GM23338 (cell line): Measurements from ENCODE around the gene GNG7. TPM values are rescaled to one million over a fixed set of nuclear protein-coding genes. Genes with fewer than 3 reads are reported as not detected.

Experiments
- ATAC-seq: fragments of 200-7000 bp; cut with Tn5 transposase; 3 replicates; pipeline ENCODE4 v1.9.1; 2020
- DNase-seq: peaks from one replicate; pipeline ENCODE4 v3.0.0-alpha.2; 2015; ENCODE audit warnings: low spot score
- H2AFZ ChIP-seq: fragments of 200-600 bp; sonication (generic); 2 replicates; pipeline ENCODE4 v1.8.0; 2016; ENCODE audit warnings: antibody characterized with exemption, mild to moderate bottlenecking, moderate library complexity
- H3F3A ChIP-seq: fragments of 200-600 bp; sonication (generic); replicated peaks from 2 replicates; pipeline ENCODE4 v1.8.0; 2017; ENCODE audit warnings: antibody characterized with exemption, mixed run types, low read depth
- H3K27ac ChIP-seq: fragments of 200-600 bp; sonication (generic); 2 replicates; pipeline ENCODE4 v1.6.1; 2016; ENCODE audit warnings: low read depth
- H3K27me3 ChIP-seq: fragments of 200-600 bp; sonication (generic); 2 replicates; pipeline ENCODE4 v1.8.0; 2016; ENCODE audit warnings: mild to moderate bottlenecking, mixed run types, moderate library complexity; ENCODE audit not compliant: insufficient read depth
- H3K36me3 ChIP-seq: fragments of 200-600 bp; sonication (generic); 2 replicates; pipeline ENCODE4 v1.8.0; 2016; ENCODE audit warnings: mild to moderate bottlenecking; ENCODE audit not compliant: insufficient read depth
- H3K4me1 ChIP-seq: fragments of 200-600 bp; sonication (generic); 2 replicates; pipeline ENCODE4 v1.8.0; 2016; ENCODE audit warnings: mild to moderate bottlenecking, moderate library complexity; ENCODE audit not compliant: insufficient read depth
- H3K4me2 ChIP-seq: fragments of 200-600 bp; sonication (generic); 2 replicates; pipeline ENCODE4 v1.7.1; 2017; ENCODE audit warnings: mixed run types
- H3K4me3 ChIP-seq: fragments of 200-600 bp; sonication (generic); 2 replicates; pipeline ENCODE4 v1.6.1; 2016; ENCODE audit warnings: mixed run types
- H3K79me2 ChIP-seq: fragments of 200-600 bp; sonication (generic); replicated peaks from 2 replicates; pipeline ENCODE4 v1.8.0; 2017; ENCODE audit warnings: mild to moderate bottlenecking; ENCODE audit not compliant: insufficient read depth
- H3K9me2 ChIP-seq: fragments of 200-600 bp; sonication (generic); 2 replicates; pipeline ENCODE4 v1.8.0; 2017; ENCODE audit not compliant: insufficient read depth
- H4K20me1 ChIP-seq: fragments of 200-600 bp; sonication (generic); replicated peaks from 2 replicates; pipeline ENCODE4 v1.8.0; 2017; ENCODE audit warnings: mild to moderate bottlenecking; ENCODE audit not compliant: insufficient read depth
- H3K27ac Mint-ChIP-seq: 2 replicates; pipeline ENCODE4 v1.8.0; 2020; ENCODE audit warnings: inconsistent platforms, mild to moderate bottlenecking, moderate library complexity, mixed read lengths
- H3K27me3 Mint-ChIP-seq: 3 replicates; pipeline ENCODE4 v1.8.0; 2022; ENCODE audit warnings: low read depth, mild to moderate bottlenecking, moderate library complexity, mixed read lengths, inconsistent platforms; ENCODE audit not compliant: insufficient read depth, poor library complexity
- H3K36me3 Mint-ChIP-seq: 3 replicates; pipeline ENCODE4 v1.8.0; 2021; ENCODE audit warnings: low read depth, mild to moderate bottlenecking, inconsistent platforms, moderate library complexity, mixed read lengths
- H3K4me1 Mint-ChIP-seq: 3 replicates; pipeline ENCODE4 v1.8.0; 2020; ENCODE audit warnings: mild to moderate bottlenecking, inconsistent platforms, mixed read lengths
- H3K4me3 Mint-ChIP-seq: 3 replicates; pipeline ENCODE4 v1.8.0; 2021; ENCODE audit warnings: moderate library complexity, mild to moderate bottlenecking, inconsistent platforms, mixed read lengths
- H3K9me3 Mint-ChIP-seq: 3 replicates; pipeline ENCODE4 v1.8.0; 2020; ENCODE audit warnings: moderate library complexity, mild to moderate bottlenecking, inconsistent platforms, mixed read lengths
- ETS1 ChIP-seq: IDR thresholded peaks from 2 replicates; pipeline ENCODE4 v1.6.1; 2016; ENCODE audit warnings: antibody characterized with exemption
- EZH2 ChIP-seq: fragments of 200-600 bp; sonication (generic); IDR thresholded peaks from one replicate; pipeline ENCODE4 v1.8.0; 2017; ENCODE audit warnings: antibody characterized with exemption, mild to moderate bottlenecking, low read depth; ENCODE audit not compliant: unreplicated experiment
- REST ChIP-seq: IDR thresholded peaks from one replicate; pipeline ENCODE4 v1.6.1; 2018; ENCODE audit warnings: antibody characterized with exemption; ENCODE audit not compliant: unreplicated experiment
- ZNF114 ChIP-seq: fragments of 250-450 bp; sonication (Bioruptor Pico); IDR thresholded peaks from 2 replicates; pipeline ENCODE4 v1.5.0; 2020; ENCODE audit warnings: mild to moderate bottlenecking, moderate library complexity
- ZNF331 ChIP-seq: fragments of 250-450 bp; sonication (Bioruptor Pico); IDR thresholded peaks from 2 replicates; pipeline ENCODE4 v1.5.0; 2020; ENCODE audit warnings: low read depth, mild to moderate bottlenecking, moderate library complexity
- ZNF462 ChIP-seq: fragments of 250-450 bp; sonication (Bioruptor Pico); IDR thresholded peaks from 2 replicates; pipeline ENCODE4 v1.5.0; 2020; ENCODE audit warnings: mild to moderate bottlenecking, moderate library complexity
- polyA plus RNA-seq: library from polyadenylated mRNA; unstranded; fragments of >200 nt; fragmentation: Nextera tagmentation; extraction: Ambion mirVana; gene quantifications from 2 replicates; pipeline ENCODE4 v1.2.1, GENCODE V29; 2016
- total RNA-seq: library from RNA; depleted of rRNA; stranded (reverse); fragments of >200 nt; shearing (Covaris generic); gene quantifications from 2 replicates; pipeline ENCODE4 v1.2.3, GENCODE V29; 2014

GNG7 gene
- total and polyA plus RNA-seq, 2 experiments from 2014 or later = 5.1 to 5.4 TPM

GRCh38 chr19:2720777-2721569, 18.5 kb upstream of the GNG7 start, which contains the start of gene DIRAS1 (continued):
- peak; percentile 64 for TF ChIP-seq REST

- Mint-ChIP-seq H3K9me3 (peaks cover 8% of the 10 kb centered on the region), H3K4me1 (peaks cover 14% of the 10 kb centered on the region), H3K27me3 (peaks cover 19% of the 10 kb centered on the region), H3K4me3 (peak overlapping the region; percentile 70), H3K36me3 (peaks cover 19% of the 10 kb centered on the region), H3K27ac (peak overlapping the region; percentile 38; the same call in 1 of the 2 replicates)
- Histone ChIP-seq H2AFZ (peak overlapping the region; percentile 81), H3K79me2 (no peaks in the 10 kb centered on the region), H3F3A (0 out of 2 replicates have a peak, but pooled peaks cover 5% of the 10 kb centered on the region), H3K36me3 (no peaks in the 10 kb centered on the region), H3K9me2 (no peaks in the 10 kb centered on the region), H3K27ac (no peak overlapping the region), H3K27me3 (0 out of 2 replicates have a peak, but pooled peaks cover 6% of the 10 kb centered on the region), H4K20me1 (no peaks in the 10 kb centered on the region), H3K4me1 (peaks cover 12% of the 10 kb centered on the region; the same call in 1 of the 2 replicates), H3K4me2 (peak overlapping the region; percentile 94), H3K4me3 (peak overlapping the region; percentile 76)
- no peak for TF ChIP-seq ETS1
- TF ChIP-seq REST = peak; percentile 3
- no peak for TF ChIP-seq ZNF114 (CRISPR knock-in tag)
- no peak for TF ChIP-seq EZH2
- TF ChIP-seq ZNF462 (CRISPR knock-in tag) = no peak
- TF ChIP-seq ZNF331 (CRISPR knock-in tag) = no peak
- peak; percentile 81 for DNase-seq
- peak; percentile 75 for ATAC-seq
These were observed 17.7 kb upstream of the GNG7 start for GRCh38 chr19:2719920-2720776.
